Measurements from ENCODE around the gene PELI2. TPM values are rescaled to one million over a fixed set of nuclear protein-coding genes. Genes with fewer than 3 reads are reported as not detected.

The PELI2 gene
- total RNA-seq, 2 donors from 2014 or later = 8.9 to 25.7 TPM

DNA sequence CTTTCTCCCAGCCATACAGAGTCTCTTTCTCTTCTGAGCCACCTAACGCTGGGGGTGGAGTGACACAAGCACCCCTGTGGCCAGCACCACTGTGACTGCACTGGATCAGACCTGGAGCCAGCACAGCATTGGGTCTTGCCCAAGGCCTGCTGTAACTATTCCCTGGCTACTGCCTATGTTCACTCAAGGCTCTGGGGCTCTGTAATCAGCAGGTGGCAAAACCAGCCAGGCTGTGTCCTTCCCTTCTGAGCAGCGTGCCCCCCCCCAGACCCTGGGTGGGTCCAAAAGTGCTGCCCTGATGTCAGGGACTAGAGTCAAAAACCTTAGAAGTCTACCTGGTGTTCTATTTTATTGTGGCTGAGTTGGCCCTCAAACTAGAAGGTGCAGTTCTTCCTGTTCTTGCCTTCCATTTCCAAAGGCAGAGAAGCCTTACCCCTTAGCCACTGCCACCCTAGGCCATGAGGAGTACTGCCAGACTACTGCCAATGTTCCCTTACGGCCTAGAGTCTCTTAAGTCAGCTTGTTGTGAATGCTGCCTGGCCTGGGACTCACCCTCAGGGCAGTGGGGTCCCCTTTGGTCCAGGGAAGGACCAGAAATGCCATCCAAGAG lies 49.9 kb downstream of the PELI2 start:
- intact Hi-C loops (cut with DNase I) = no loop called here

DNA sequence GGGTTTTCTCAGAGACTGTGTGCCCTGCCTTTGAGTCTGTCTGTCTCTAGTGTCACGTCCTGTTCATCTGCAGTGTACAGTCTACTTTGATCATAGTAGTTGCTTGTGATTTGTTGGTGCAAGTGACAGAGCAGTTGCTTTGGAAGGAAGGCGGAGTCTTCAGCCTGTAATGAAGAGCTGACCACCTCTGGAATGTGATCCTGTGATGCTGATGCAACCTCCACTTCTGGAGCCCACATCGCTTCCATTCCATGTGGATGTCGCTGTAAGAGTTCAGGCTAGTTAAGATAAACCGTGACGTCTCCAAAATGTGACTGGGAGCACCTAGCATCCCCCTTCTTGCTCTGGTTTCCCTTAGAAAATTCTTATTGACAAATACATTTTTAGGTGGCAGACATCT lies 51.8 kb downstream of the PELI2 start:
- TF ChIP-seq, protein P1, sequence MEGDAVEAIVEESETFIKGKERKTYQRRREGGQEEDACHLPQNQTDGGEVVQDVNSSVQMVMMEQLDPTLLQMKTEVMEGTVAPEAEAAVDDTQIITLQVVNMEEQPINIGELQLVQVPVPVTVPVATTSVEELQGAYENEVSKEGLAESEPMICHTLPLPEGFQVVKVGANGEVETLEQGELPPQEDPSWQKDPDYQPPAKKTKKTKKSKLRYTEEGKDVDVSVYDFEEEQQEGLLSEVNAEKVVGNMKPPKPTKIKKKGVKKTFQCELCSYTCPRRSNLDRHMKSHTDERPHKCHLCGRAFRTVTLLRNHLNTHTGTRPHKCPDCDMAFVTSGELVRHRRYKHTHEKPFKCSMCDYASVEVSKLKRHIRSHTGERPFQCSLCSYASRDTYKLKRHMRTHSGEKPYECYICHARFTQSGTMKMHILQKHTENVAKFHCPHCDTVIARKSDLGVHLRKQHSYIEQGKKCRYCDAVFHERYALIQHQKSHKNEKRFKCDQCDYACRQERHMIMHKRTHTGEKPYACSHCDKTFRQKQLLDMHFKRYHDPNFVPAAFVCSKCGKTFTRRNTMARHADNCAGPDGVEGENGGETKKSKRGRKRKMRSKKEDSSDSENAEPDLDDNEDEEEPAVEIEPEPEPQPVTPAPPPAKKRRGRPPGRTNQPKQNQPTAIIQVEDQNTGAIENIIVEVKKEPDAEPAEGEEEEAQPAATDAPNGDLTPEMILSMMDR (IDR thresholded peaks at IDR 0.05) = no peak
- TF ChIP-seq POLR2A (IDR thresholded peaks at IDR 0.05) = no peak
- no peak for TF ChIP-seq POLR2AphosphoS5 (IDR thresholded peaks at IDR 0.05)
- Histone ChIP-seq H3K9me3 (no peaks in the 10 kb centered on the region), H3K4me3 (no peak overlapping the region), H3K27ac (no peak overlapping the region), H3K27me3 (replicated peaks; ENCODE audit: insufficient read depth) (no peaks in the 10 kb centered on the region), H3K36me3 (no peaks in the 10 kb centered on the region), H3K4me1 (replicated peaks) (peaks cover 3% of the 10 kb centered on the region)
- 91% methylated on average over 6 of the region's 6 CpGs for WGBS
- intact Hi-C loops (cut with DNase I) = no loop called here
- DNase-seq (ENCODE audit: low spot score) = no peak

More for the DNA sequence above, 49.9 kb downstream of the PELI2 start:
- DNase-seq (ENCODE audit: low spot score) = peak; percentile 51
- H3K9me3 ChIP-seq = no peaks in the 10 kb centered on the region
- H3K4me3 ChIP-seq = no peak overlapping the region
- 51% methylated on average over 3 of the region's 3 CpGs for WGBS
- H3K36me3 ChIP-seq = no peaks in the 10 kb centered on the region
- H3K27ac ChIP-seq = no peak overlapping the region
- H3K27me3 ChIP-seq (replicated peaks; ENCODE audit: insufficient read depth) = no peaks in the 10 kb centered on the region
- peaks cover 3% of the 10 kb centered on the region for H3K4me1 ChIP-seq (replicated peaks)
- TF ChIP-seq, protein P1 (IDR thresholded peaks at IDR 0.05) = peak in 2 of 4 experiments; percentile 16 to 22
- TF ChIP-seq POLR2AphosphoS5 (IDR thresholded peaks at IDR 0.05) (peak; percentile 22), POLR2A (IDR thresholded peaks at IDR 0.05) (no peak)

DNA sequence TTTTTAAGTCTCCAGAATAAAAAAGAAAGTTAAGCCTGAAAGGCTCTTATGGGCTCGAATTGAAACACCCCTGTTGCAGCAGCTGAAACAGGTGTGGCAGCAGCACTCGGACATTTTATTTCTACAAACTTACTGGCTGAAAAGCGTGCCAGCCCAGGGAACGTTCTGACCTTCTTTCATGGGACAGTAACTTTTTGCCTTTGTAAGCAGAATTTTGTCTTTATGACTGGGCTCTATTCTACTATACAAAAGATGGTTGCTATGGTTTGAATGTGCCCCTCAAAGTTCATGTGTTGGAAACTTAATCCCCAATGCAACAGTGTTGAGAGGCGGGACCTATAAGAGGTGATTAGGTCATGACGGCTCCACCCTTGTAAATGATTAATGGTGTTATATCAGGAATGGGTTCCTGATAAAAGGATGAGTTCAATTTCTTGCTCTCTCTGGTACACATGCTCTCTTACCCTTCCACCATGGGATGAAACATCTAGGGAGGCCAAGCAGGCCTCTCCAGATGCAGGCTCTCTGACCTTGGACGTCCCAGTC lies 52.7 kb downstream of the PELI2 start:
- no peaks in the 10 kb centered on the region for H3K27me3 ChIP-seq (replicated peaks; ENCODE audit: insufficient read depth)
- no peaks in the 10 kb centered on the region for H3K9me3 ChIP-seq
- peaks cover 3% of the 10 kb centered on the region for H3K4me1 ChIP-seq (replicated peaks)
- no peaks in the 10 kb centered on the region for H3K36me3 ChIP-seq
- intact Hi-C loops (cut with DNase I) = no loop called here
- DNase-seq (ENCODE audit: low spot score) = no peak
- 60% methylated on average over 7 of the region's 7 CpGs for WGBS
- no peak overlapping the region for H3K27ac ChIP-seq
- no peak overlapping the region for H3K4me3 ChIP-seq
- TF ChIP-seq, protein P1 (IDR thresholded peaks at IDR 0.05) = no peak
- TF ChIP-seq POLR2A (IDR thresholded peaks at IDR 0.05) (no peak), POLR2AphosphoS5 (IDR thresholded peaks at IDR 0.05) (no peak)

DNA sequence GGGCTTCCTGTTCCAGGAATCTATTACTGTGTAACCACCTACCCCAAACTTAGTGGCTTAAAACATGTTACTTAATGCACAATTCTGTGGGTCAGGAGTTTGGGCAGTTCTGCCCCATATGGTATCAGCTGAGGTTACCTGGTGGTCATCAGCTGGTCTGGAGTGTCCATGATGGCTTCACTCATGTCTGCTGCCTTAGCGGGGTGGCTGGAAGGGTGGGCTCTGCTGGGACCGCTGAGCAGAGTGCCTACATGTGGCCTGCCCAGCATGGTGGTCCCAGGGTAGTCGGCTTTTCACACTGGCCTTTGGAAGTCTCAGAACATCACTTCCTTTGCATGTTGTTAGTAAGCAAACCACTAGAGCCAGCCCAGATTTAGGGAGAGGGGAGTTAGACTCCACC lies 53.9 kb downstream of the PELI2 start:
- H3K9me3 ChIP-seq = no peaks in the 10 kb centered on the region
- intact Hi-C loops (cut with DNase I) = no loop called here
- peaks cover 3% of the 10 kb centered on the region for H3K4me1 ChIP-seq (replicated peaks)
- 92% methylated on average over 3 of the region's 3 CpGs for WGBS
- H3K27ac ChIP-seq = no peak overlapping the region
- H3K36me3 ChIP-seq = no peaks in the 10 kb centered on the region
- no peak for DNase-seq (ENCODE audit: low spot score)
- no peak overlapping the region for H3K4me3 ChIP-seq
- TF ChIP-seq POLR2AphosphoS5 (IDR thresholded peaks at IDR 0.05) = no peak
- TF ChIP-seq POLR2A (IDR thresholded peaks at IDR 0.05) = no peak
- TF ChIP-seq, protein P1 (IDR thresholded peaks at IDR 0.05) = no peak
- no peaks in the 10 kb centered on the region for H3K27me3 ChIP-seq (replicated peaks; ENCODE audit: insufficient read depth)

DNA sequence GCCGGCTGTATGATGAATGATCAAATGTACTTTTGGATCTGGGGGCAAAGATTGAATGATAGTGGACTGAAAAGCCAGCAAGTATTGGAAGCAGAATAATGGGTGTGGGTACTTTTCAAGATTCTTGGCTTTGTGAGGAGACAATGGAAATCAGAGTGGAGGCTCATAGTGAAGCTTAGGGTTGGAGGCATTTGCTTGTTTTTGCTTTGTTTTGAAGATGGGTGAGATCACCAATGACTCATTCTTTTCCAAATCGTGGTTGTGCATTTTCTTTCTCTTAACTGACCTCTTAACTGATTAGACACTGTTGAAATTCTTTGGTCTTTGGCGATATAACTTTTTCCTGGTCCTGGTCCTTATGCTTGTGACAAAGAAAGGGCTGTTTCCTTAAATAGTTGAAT lies 54.4 kb downstream of the PELI2 start:
- Histone ChIP-seq H3K4me3 (no peak overlapping the region), H3K27ac (no peak overlapping the region), H3K27me3 (replicated peaks; ENCODE audit: insufficient read depth) (no peaks in the 10 kb centered on the region), H3K36me3 (no peaks in the 10 kb centered on the region), H3K9me3 (no peaks in the 10 kb centered on the region), H3K4me1 (replicated peaks) (peaks cover 3% of the 10 kb centered on the region)
- 45% methylated on average over 3 of the region's 3 CpGs for WGBS
- intact Hi-C loops (cut with DNase I) = no loop called here
- TF ChIP-seq POLR2AphosphoS5 (IDR thresholded peaks at IDR 0.05) = no peak
- TF ChIP-seq POLR2A (IDR thresholded peaks at IDR 0.05) = no peak
- TF ChIP-seq, protein P1 (IDR thresholded peaks at IDR 0.05) = no peak
- no peak for DNase-seq (ENCODE audit: low spot score)

All from prostate gland (tissue), 2 donors.